NCI-H1417 (cell line): Measurements from ENCODE around the gene TAP1.
A peak's percentile ranks its signal among the peaks of the same experiment; 100 is the strongest.

ENCODE experiments used
- DNase-seq, 3 experiments: peaks; one replicate each; lab custom pipeline; 2025; lab: John Stamatoyannopoulos, UW

The TAP1 gene

GRCh38 chr6:32862725-32863124 lies 9.2 kb upstream of the TAP1 start:
- DNase-seq, result no peak

DNA sequence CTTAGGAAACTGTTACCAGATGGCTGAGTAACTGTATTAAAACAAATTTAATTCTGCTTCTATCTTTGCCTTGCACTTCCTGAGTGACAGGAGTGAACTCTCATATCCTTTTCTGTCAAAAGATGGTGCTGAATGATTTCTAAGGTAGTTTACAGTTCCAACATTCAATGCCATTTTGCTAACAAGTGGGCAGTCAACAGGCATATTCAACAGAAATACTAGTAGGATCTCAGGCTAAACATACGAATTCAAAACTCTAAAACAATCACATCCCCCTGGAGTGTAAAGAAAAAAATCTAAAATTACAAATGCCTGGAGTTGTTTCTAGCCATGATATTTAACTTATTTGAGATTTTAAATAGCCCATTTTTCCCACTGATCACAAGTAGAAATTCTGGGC lies 7.2 kb upstream of the TAP1 start:
- DNase-seq, result no peak

DNA sequence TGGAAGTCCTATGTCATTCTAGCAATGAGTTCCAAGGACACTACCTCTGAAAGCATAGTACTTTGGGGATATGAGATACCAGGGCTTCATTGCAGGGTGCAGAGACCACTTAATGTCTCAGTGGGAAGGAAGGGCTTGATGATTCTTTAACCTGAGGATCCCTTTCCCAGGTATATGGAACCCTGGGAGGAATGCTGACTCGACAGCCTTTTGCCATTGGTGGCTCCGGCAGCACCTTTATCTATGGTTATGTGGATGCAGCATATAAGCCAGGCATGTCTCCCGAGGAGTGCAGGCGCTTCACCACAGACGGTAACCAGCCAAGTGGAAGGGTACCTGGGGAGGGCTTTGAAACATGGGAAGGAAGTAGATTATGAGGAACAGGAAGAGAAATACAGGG lies 4.7 kb upstream of the TAP1 start:
- DNase-seq, result no peak

- DNase-seq, result no peak
These were observed 3.8 kb upstream of the TAP1 start for GRCh38 chr6:32857156-32857891.

DNA sequence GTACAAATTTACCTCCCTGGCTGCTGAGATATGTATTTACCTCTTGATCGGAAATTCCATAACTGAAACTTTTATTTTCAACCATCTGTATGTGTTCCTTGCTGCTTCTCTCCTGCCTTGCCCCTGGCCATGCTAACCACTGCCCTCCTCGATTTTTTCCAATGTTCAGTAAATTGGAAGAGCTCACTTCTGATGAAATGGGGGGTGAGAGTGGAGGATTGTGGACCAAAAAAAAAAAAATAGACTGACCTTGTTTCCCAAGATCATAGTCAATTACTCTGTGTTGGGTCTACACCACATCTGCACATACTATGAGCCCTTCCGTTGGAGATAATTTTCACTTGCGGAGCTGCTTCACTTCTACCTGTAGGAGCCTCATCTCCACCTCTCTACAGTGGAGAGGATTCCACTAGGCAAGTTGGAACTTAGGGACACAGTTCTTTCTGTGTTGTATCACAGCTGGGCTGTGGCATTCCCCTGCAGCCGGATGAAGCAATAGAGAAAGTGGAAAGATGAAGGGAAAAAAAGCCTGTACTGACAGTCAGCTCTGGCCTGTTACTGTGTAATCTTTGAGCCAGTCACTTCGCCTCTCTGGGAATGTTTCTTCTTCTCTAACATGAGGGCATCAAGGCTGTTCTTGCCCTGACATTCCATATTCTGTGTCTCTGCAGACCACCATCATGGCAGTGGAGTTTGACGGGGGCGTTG lies 2.1 kb upstream of the TAP1 start:
- DNase-seq, result no peak

DNA sequence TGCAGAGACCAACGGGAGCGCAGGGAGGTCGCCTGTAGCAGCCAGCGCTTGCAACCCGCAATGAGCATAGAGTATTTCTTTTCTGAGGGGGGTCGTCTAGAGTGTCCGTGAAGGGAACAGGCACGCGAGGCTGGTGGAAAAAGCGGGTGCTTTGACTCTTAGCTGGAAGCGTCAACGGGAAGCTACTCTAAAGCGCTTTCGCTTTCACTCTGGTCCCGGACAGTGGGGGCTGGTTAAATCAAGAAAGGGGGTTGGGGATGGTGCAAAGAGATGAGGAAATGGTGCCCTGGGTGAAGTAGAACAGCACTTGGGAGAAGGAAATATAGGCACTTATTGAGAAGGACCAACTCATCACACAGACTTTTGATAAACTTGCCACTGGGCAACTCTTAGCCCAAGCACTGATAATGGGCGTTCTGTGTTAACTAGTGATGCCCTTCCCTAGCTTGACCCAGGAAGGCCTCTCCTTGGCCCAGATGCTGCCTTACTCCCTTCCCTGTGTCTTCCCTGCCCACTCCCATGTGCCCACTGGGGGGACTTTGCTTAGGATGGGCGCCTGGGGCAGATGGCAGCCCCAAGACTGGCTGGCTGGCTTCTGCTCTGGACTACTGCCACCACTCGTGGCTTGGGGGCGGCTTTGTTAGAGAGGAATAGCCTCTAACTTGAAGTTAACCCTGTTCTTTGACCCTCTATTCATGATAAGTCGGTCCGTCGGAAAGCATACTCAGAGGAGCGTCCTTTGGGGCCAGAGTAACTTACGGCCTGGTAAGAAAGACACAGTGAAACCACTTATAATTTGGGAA lies 1.1 kb upstream of the TAP1 start:
- peak in 2 of 3 experiments; percentile 36 to 42 for DNase-seq

DNA sequence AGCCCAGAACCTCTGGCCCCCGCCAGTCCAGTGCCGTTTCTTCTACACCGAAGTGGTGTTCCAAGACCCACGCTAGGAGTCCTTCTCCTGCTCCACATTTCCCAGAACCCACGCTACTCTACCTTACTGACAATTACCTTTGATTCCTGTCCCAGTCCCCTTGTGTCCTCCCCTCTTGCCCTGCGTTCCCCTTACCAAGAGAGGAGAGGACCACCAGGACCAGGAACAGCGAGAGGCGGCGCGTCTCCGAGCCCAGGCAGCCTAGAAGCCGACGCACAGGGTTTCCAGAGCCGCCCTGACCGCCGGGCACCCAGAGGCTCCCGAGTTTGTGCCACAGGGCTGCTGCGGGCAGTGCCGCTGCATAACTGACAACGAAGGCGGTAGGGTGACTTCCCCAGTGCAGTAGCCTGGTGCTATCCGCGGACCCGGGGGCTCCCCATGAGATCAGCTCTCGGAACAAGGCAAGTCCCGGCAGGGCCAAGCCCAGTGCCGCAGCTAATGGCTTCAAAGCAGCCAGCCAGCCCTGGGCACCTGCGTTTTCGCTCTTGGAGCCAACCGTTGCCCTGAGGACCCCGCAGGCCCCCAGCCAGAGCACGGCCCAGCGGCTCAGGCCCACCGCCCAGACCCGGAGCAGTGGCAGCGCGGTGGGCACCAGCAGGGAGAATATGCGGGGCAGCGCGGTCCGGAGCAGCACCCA lies 512 bp downstream of the TAP1 start:
- peak; percentile 32 to 58 (median 56) for DNase-seq

DNA sequence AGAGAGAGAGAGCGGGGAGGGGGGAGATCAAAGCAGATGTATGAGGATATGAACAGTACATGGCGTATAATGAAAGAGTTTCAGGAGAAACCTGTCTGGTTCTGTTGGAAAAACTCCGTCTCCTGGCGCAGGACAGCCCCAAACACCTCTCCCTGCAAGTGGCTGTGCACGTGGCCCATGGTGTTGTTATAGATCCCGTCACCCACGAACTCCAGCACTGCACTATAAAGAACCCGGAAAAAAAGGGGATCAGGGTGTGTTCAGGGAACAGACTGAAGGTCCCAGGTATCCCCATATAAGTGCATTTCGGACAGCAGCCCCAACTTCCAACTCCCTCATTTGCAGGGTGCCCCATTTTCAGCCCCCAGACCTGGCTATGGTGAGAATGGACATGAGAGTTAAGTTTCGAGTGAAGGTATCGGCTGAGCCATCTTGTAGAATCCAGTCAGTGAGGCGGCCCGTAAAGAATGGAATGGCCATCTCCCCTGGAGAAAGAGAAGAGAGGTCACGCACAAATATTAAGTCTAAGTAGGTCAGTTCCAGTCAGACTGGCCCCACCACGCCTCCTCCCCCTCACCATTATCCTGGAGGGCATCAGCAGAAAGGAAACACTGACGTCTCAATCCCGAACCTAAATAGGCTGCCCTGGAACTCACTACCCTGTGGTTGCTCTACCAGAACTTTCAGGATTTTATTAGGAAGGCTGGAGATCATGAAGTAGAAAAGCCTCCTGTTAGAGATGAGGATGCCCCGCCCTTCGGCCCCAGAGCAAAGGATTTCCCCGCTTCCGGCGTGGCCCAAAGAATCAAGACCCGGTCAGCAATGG lies 1.3 kb downstream of the TAP1 start:
- DNase-seq, result no peak

DNA sequence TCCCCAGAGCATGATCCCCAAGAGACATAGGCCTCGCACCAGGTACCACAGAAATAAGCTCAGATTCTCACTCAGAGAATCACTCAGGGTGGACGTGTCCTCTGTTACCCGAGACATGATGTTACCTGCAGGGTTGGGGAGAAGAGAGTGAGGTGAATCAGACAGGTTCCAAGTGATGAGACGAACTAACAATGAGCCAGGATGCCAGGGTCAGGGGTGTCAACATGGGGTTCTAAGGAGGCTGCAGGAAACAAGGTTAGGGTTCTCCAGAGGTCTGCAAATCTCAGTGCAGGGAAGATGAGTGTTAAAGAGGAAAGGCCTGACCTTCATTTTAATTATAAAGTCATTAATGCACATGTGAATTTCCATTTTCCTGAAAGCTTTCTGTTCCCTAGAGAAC lies 2.5 kb downstream of the TAP1 start:
- DNase-seq, result no peak

DNA sequence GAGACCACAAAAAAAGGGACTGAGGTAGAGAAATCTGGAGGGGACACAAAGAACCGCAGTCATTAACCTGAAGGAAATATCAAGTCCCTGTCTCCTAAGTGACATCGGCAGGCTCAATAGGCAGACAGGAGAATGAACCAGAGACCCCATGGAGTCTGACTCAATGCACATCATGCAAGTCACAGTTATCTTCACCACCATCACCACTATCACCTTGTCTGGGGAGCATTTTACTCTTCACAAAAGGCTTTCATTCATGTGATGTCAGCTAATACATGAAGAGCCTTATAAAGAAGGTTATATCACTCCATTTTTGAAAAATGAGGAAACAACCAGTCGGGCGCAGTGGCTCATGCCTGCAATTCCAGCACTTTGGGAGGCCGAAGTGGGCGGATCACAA lies 4.4 kb downstream of the TAP1 start:
- DNase-seq, result no peak

DNA sequence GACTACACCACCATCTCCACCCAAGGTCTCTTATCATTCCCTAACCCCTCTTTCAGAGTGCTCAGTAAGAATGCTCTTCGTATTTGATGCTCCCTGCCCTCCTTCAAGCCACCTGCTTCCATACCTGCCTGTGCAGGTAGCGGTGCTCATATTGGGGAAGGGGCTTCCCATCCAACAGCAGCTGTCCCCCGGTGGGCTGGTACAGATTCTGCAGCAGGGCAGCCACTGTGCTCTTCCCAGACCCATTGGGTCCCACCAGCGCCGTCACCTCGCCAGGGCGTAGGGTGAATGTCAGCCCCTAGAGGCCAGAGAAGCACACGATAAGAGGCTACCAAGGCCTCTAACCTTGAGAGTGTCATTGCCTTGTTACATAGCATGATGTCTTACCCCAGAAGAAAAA lies 5.7 kb downstream of the TAP1 start:
- DNase-seq, result no peak

GRCh38 chr6:32847004-32847403 lies 6.5 kb downstream of the TAP1 start:
- no peak for DNase-seq

GRCh38 chr6:32845384-32845884 lies 8.1 kb downstream of the TAP1 start:
- DNase-seq, result no peak

DNA sequence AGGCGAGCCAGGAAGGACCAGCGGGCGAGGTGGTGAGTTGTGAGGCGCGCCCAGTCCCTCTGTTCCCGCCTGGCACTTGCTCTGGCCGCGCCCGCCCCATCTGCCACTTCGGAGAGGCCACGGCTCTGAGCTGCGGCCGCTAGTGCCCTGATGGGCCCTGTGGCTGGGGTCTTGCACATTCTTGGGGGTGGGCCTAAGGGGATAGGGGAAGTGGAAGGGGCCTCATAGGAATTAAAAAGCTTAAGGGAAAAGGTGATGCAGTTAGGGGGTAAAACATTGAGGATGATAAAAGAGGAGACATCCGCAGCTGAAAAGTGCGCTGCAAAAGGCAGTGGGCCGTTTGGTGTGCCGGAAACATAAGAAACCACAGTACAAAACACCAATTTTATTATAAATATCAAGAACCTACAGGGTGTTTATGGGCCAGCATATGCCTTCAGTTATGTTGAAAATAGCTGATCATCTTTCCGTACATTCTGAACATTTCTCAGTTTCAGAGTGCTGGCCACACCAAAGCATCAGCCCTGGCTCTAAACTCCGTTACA lies 8.6 kb downstream of the TAP1 start:
- no peak for DNase-seq

DNA sequence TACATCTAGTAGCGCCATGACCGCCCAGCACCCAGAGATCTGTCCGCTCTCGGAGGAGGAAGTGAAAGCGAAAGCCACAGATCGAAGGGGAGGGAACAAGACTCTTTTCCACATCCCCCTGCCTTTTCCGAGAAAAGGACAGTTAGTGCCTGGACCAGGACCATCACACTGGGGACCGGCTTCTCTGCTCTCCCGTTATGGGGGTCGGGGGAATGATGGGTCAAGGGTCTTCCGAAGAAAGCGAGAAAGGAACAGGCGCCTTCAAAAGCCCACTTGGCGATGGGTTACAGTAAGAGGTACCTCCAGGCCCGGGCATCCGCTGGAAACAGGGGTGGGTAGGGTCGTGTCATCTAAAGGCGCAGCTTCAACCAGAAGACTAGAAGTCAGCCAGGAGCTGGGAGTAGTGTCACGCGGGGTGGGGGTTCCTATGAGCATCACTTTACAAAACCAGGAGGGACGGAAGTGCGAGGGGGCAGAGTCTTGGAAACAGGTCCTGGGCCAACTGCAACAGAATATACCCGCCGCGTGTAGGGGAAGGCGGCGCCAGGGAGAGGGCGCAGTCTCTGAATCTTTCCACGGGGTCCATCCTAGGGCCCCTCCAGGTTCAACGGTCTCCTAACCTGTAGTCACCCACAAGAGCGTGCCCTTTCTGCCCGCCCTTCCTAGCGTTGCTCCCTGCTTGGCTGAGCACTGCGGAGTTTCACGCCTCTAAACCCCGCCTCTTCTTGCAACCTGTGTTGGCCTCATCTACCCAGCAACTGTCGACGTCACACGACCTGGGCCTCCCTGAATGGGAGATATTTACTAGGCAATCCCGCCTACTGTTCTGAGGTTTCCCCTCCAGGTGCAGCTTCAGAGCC lies 9.3 kb downstream of the TAP1 start, which contains the start of gene PSMB8:
Gene PSMB8, minus strand, starts transcription at position 69 of the 860 bp plus-strand sequence. Its CDS starts 51 bp downstream, at position 18.
- DNase-seq, result peak; percentile 95 to 98 (median 97)

DNA sequence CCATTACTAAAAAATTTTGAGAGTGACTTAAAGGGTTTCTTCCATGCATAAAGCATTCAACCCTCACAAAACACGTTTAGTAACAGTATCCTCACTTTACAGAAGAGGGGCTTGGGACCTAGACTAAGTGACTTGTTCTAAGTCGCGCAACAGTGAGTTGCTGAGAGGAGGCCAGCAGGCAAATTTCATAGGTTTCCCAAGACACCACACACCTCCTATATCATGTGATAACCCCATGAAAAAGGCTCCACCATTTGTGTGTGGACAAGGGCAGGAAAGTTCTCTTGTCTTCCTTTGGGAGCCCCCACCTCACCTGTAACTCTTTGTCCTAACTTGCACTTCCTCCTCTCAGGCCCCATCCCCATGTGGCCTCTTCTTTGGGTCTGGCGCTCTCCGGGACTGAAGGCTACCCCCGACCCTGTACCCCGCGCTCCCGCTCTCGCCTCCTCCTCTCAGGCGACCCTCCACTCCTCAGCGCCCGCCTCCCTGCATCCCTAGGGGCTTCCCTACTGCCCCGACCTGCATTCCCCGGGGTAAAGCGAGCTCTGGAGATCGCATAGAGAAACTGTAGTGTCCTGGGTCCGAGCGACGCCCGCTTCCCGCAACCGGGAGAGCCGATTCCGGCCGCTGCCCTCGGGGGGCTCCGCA lies 10.0 kb downstream of the TAP1 start:
- DNase-seq, result peak in 2 of 3 experiments; percentile 48 to 56

- no peak for DNase-seq
These were observed 10.8 kb downstream of the TAP1 start for GRCh38 chr6:32842690-32843089.

- DNase-seq, result no peak
These were observed 11.4 kb downstream of the TAP1 start for GRCh38 chr6:32842021-32842650.
